ENCODE measurements around the gene ACAP3. TPM values are rescaled to one million over a fixed set of nuclear protein-coding genes. Genes with fewer than 3 reads are reported as not detected.

The ACAP3 gene
- total RNA-seq, 1 experiment from 2014 or later = 28.1 TPM

DNA sequence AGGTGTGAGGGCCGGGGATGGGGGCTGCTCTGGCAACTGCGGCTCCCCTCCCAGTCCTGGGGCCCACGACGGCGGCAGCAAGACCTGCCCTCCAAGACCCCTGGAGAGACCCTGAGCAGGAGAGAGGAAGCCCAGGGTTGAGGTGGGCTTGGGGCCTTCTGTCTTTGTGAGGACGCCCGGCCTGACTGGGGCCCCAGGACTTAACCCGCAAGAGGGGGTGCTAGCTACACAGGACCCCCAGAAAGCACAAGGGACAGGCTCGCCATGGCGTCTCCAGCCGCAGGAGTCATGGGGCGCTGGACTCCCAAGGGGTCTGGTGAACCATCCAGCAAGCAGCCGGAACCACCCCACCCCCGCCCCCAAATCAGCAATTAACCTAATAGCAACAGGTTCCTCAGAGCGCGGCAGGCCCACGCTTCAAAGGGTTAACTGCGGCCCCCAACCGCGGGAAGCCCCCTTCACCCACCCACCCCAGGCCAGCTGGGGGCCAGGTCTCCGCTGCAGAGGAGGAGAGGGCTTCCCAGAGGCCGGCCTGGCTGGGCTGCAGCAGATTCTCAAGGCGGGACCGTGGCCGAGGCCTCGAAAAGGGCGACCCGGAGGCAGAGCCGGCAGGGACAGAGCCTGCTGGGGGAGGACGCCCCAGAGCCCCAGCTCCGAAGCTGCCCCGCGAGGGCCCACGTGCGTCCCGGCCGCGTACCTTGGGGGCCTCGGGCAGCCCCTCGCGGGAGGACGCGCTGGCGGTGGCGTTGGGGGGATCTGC, 61.7 kb downstream of the ACAP3 start:
- H3K4me1 ChIP-seq (ENCODE audit: low read length) = no peaks in the 10 kb centered on the region
- H3K4me2 ChIP-seq (ENCODE audit: low read depth, low read length, poor library complexity, severe bottlenecking) = no peak overlapping the region
- H3K4me3 ChIP-seq (ENCODE audit: low read length) = no peak overlapping the region
- H4K20me1 ChIP-seq (ENCODE audit: insufficient read depth, low read depth, low read length) = peaks cover 11% of the 10 kb centered on the region; the same call in 1 of the 2 replicates
- no peaks in the 10 kb centered on the region for H3K27me3 ChIP-seq (ENCODE audit: low read length)
- H3K9me2 ChIP-seq (replicated peaks; ENCODE audit: insufficient read depth, low read length) = no peaks in the 10 kb centered on the region
- H2AFZ ChIP-seq (ENCODE audit: low read length) = no peak overlapping the region
- no peak for DNase-seq
- no peak overlapping the region for H3K27ac ChIP-seq (ENCODE audit: low read length)
- H3K9me3 ChIP-seq (ENCODE audit: low read length) = no peaks in the 10 kb centered on the region
- H3K9ac ChIP-seq (ENCODE audit: low read length) = no peak overlapping the region
- no peaks in the 10 kb centered on the region for H3K79me2 ChIP-seq (ENCODE audit: low read length)
- H3K36me3 ChIP-seq (ENCODE audit: insufficient read depth, low read length) = no peaks in the 10 kb centered on the region

DNA sequence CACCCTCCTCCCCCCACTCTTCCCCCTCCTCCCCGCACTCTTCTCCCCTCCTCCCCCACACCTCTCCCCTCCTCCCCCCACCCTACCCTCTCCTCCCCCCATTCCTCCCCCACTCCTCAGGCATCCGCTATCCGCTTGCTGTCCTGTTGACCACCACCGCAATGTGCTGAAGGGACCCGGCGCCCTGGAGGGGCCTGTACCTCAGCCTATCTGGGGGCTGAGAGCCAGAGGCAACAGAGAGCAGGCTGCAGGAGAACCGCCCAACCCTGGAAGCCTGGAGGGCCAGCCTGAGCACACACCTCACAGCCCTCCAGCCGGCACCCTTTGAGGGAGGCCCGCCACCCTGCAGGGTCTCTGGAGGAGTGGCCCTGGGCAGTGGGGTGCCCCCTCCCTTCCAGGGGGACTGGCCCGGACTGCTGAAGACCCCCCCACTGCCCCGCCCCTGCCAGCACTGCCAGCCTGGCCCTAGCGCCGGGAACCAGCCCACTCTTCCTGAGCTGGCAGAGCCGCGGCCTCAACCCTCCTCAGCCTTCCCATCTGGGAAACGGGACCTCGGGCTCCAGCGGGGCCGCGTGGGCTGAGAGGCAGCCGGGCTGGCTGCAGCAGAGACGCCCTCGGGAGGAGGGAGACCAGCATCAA, 62.4 kb downstream of the ACAP3 start:
- DNase-seq = no peak
- H3K9me3 ChIP-seq (ENCODE audit: low read length) = no peaks in the 10 kb centered on the region
- H3K27me3 ChIP-seq (ENCODE audit: low read length) = no peaks in the 10 kb centered on the region
- no peaks in the 10 kb centered on the region for H3K4me1 ChIP-seq (ENCODE audit: low read length)
- H3K4me2 ChIP-seq (ENCODE audit: low read depth, low read length, poor library complexity, severe bottlenecking) = no peak overlapping the region
- no peaks in the 10 kb centered on the region for H3K36me3 ChIP-seq (ENCODE audit: insufficient read depth, low read length)
- H2AFZ ChIP-seq (ENCODE audit: low read length) = no peak overlapping the region
- peaks cover 5% of the 10 kb centered on the region; the same call in 1 of the 2 replicates for H4K20me1 ChIP-seq (ENCODE audit: insufficient read depth, low read depth, low read length)
- no peak overlapping the region for H3K27ac ChIP-seq (ENCODE audit: low read length)
- no peak overlapping the region for H3K9ac ChIP-seq (ENCODE audit: low read length)
- H3K4me3 ChIP-seq (ENCODE audit: low read length) = no peak overlapping the region
- no peaks in the 10 kb centered on the region for H3K79me2 ChIP-seq (ENCODE audit: low read length)
- no peaks in the 10 kb centered on the region for H3K9me2 ChIP-seq (replicated peaks; ENCODE audit: insufficient read depth, low read length)

DNA sequence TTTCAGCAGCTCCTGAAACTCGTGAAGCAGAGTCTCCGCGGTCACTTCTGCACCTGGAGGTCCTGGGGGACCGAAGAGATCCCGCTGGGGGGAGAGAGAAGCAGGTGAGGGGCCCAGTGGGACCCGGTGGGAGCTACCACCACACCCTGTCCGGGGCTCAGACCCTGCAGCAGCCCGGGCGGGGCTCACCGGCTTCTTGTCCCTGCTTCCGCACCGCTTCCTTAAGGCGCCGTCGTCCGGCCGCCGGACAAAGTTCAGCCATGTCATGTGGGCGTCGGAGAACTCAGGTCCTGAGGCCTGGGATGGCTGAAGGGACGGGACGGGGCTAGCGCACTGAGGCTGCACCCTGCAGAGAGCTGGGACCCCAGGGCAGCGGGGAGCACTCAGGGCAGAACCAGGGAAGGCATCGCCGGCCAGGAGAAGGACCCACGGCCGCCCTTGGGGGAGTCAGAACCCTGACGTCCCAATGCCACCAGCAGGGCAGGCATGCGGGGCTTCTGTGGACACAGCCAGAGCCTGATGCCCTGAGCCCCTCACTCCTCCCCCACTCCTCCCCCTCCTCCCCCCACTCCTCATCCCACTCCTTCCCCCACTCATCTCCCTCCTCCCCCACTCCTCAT, 63.4 kb downstream of the ACAP3 start:
- H4K20me1 ChIP-seq (ENCODE audit: insufficient read depth, low read depth, low read length) = peaks cover 5% of the 10 kb centered on the region; the same call in 1 of the 2 replicates
- no peaks in the 10 kb centered on the region for H3K4me1 ChIP-seq (ENCODE audit: low read length)
- no peaks in the 10 kb centered on the region for H3K79me2 ChIP-seq (ENCODE audit: low read length)
- H3K4me3 ChIP-seq (ENCODE audit: low read length) = no peak overlapping the region
- no peaks in the 10 kb centered on the region for H3K27me3 ChIP-seq (ENCODE audit: low read length)
- no peaks in the 10 kb centered on the region for H3K36me3 ChIP-seq (ENCODE audit: insufficient read depth, low read length)
- no peak overlapping the region for H3K4me2 ChIP-seq (ENCODE audit: low read depth, low read length, poor library complexity, severe bottlenecking)
- DNase-seq = peak; percentile 57
- no peak overlapping the region for H3K27ac ChIP-seq (ENCODE audit: low read length)
- H3K9ac ChIP-seq (ENCODE audit: low read length) = no peak overlapping the region
- no peaks in the 10 kb centered on the region for H3K9me2 ChIP-seq (replicated peaks; ENCODE audit: insufficient read depth, low read length)
- H3K9me3 ChIP-seq (ENCODE audit: low read length) = no peaks in the 10 kb centered on the region
- no peak overlapping the region for H2AFZ ChIP-seq (ENCODE audit: low read length)

DNA sequence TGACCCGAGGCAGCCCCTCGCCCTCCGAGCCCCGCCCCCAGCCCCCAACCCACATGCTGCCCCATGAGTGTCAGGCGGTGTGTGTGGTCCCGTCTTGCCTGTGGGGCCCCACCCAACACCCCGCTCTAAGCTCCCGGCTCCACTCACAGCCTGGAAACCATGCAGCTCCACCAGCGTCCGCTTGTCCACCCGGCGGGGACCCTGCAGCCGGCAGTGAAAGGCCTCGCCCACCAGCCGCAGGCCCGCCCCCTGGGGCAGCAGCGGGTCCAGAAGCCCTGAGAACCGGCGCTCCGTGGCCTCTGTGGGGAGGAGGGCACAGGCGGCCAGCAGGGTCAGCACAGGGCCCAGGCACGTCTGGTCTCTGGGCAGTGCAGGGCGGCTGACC, 63.9 kb downstream of the ACAP3 start:
- DNase-seq = no peak
- no peak overlapping the region for H3K4me2 ChIP-seq (ENCODE audit: low read depth, low read length, poor library complexity, severe bottlenecking)
- H4K20me1 ChIP-seq (ENCODE audit: insufficient read depth, low read depth, low read length) = peaks cover 5% of the 10 kb centered on the region; the same call in 1 of the 2 replicates
- H3K9me3 ChIP-seq (ENCODE audit: low read length) = no peaks in the 10 kb centered on the region
- H3K27ac ChIP-seq (ENCODE audit: low read length) = no peak overlapping the region
- H3K4me1 ChIP-seq (ENCODE audit: low read length) = no peaks in the 10 kb centered on the region
- H3K4me3 ChIP-seq (ENCODE audit: low read length) = no peak overlapping the region
- no peaks in the 10 kb centered on the region for H3K79me2 ChIP-seq (ENCODE audit: low read length)
- no peaks in the 10 kb centered on the region for H3K27me3 ChIP-seq (ENCODE audit: low read length)
- H2AFZ ChIP-seq (ENCODE audit: low read length) = no peak overlapping the region
- H3K9ac ChIP-seq (ENCODE audit: low read length) = no peak overlapping the region
- no peaks in the 10 kb centered on the region for H3K9me2 ChIP-seq (replicated peaks; ENCODE audit: insufficient read depth, low read length)
- no peaks in the 10 kb centered on the region for H3K36me3 ChIP-seq (ENCODE audit: insufficient read depth, low read length)

DNA sequence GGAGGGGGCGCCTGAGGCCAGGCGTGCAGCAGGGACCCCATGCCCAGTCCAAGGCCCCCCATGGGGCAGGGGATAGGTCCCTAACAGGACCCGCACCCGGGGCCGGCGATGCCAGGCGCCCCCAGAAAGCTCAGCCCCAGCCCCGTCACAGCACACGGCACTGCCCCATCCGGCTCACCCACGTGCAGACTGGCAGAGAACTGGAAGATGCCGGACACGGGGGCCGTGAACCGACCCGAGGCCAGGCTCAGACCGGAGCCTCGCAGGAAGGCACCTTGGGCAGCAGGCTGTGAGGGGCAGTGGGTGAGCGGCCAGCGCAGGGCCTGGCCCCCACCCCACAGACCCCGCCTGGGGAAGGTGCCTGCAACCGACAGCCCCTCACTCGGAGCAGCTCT, 64.5 kb downstream of the ACAP3 start:
- Histone ChIP-seq H3K36me3 (ENCODE audit: insufficient read depth, low read length) (no peaks in the 10 kb centered on the region), H3K27me3 (ENCODE audit: low read length) (no peaks in the 10 kb centered on the region), H3K79me2 (ENCODE audit: low read length) (no peaks in the 10 kb centered on the region), H4K20me1 (ENCODE audit: insufficient read depth, low read depth, low read length) (peaks cover 9% of the 10 kb centered on the region; the same call in 1 of the 2 replicates), H2AFZ (ENCODE audit: low read length) (no peak overlapping the region), H3K27ac (ENCODE audit: low read length) (no peak overlapping the region), H3K4me3 (ENCODE audit: low read length) (no peak overlapping the region), H3K4me1 (ENCODE audit: low read length) (no peaks in the 10 kb centered on the region), H3K9ac (ENCODE audit: low read length) (no peak overlapping the region), H3K9me2 (replicated peaks; ENCODE audit: insufficient read depth, low read length) (no peaks in the 10 kb centered on the region), H3K4me2 (ENCODE audit: low read depth, low read length, poor library complexity, severe bottlenecking) (no peak overlapping the region), H3K9me3 (ENCODE audit: low read length) (no peaks in the 10 kb centered on the region)
- DNase-seq = no peak

DNA sequence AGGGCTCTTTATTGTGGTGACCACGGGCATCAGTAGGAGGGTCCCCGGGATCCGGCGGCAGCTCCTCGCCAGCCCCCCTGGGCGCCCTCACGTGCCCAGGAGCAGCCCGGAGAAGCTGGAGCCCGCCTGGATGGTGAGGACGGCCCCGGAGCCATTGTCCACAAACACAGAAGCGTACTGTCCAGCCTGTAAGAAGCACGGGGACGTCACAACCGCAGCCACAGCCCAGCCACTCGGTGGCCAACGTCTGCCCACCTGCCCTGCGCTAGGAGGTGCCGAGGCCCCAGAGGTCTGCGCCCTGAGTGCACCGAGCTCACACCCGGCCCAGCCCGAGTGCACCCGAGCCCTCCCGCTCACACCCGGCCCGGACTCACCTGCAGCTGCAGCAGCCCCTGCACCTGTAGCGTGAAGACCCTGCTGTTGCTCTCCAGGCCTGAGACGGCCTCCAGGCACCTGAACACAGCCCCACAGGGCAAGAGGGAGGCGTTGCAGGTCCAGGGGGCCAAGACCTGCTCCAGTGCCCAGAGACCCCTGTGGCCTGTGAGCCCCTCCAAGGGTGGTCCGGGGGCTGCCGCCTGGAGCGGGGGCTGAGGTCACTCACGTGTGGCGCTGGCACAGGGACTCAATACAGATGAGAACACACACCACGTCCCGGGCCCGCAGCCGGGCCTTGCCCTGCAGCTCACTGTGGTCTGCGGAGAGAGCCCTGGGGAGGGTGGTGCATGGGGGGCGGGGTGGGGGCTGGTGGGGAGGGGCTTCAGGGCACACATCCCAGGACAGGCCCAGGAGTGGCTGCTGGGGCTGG, 65.1 kb downstream of the ACAP3 start:
- H3K9ac ChIP-seq (ENCODE audit: low read length) = no peak overlapping the region
- H3K9me2 ChIP-seq (replicated peaks; ENCODE audit: insufficient read depth, low read length) = no peaks in the 10 kb centered on the region
- H3K27ac ChIP-seq (ENCODE audit: low read length) = no peak overlapping the region
- H3K79me2 ChIP-seq (ENCODE audit: low read length) = no peaks in the 10 kb centered on the region
- no peak overlapping the region for H3K4me3 ChIP-seq (ENCODE audit: low read length)
- no peak overlapping the region for H2AFZ ChIP-seq (ENCODE audit: low read length)
- H4K20me1 ChIP-seq (ENCODE audit: insufficient read depth, low read depth, low read length) = peaks cover 12% of the 10 kb centered on the region; the same call in 1 of the 2 replicates
- no peaks in the 10 kb centered on the region for H3K27me3 ChIP-seq (ENCODE audit: low read length)
- no peak overlapping the region for H3K4me2 ChIP-seq (ENCODE audit: low read depth, low read length, poor library complexity, severe bottlenecking)
- no peaks in the 10 kb centered on the region for H3K4me1 ChIP-seq (ENCODE audit: low read length)
- no peaks in the 10 kb centered on the region for H3K9me3 ChIP-seq (ENCODE audit: low read length)
- no peaks in the 10 kb centered on the region for H3K36me3 ChIP-seq (ENCODE audit: insufficient read depth, low read length)
- DNase-seq = no peak
